PC-3 (cell line): ENCODE data around the gene ZNF45.

Source experiments
- EZH2 ChIP-seq: fragments of 300-600 bp; sonication (generic); IDR thresholded peaks from one replicate; pipeline ENCODE4 v1.6.1; 2017; ENCODE audit warnings: antibody characterized with exemption, mild to moderate bottlenecking, low read length; ENCODE audit not compliant: unreplicated experiment
- EZH2phosphoT487 ChIP-seq: fragments of 300-600 bp; sonication (generic); IDR thresholded peaks from 2 replicates; pipeline ENCODE4 v1.6.1; 2018; ENCODE audit warnings: mild to moderate bottlenecking, antibody characterized with exemption, low read length, borderline replicate concordance
- TF ChIP-seq, protein P1 (sequence below): fragments of 300-600 bp; sonication (generic); conservative IDR thresholded peaks from 2 replicates; pipeline ENCODE4 v1.5.1; 2017; ENCODE audit warnings: antibody characterized with exemption, low read depth, mild to moderate bottlenecking, low read length

DNA sequence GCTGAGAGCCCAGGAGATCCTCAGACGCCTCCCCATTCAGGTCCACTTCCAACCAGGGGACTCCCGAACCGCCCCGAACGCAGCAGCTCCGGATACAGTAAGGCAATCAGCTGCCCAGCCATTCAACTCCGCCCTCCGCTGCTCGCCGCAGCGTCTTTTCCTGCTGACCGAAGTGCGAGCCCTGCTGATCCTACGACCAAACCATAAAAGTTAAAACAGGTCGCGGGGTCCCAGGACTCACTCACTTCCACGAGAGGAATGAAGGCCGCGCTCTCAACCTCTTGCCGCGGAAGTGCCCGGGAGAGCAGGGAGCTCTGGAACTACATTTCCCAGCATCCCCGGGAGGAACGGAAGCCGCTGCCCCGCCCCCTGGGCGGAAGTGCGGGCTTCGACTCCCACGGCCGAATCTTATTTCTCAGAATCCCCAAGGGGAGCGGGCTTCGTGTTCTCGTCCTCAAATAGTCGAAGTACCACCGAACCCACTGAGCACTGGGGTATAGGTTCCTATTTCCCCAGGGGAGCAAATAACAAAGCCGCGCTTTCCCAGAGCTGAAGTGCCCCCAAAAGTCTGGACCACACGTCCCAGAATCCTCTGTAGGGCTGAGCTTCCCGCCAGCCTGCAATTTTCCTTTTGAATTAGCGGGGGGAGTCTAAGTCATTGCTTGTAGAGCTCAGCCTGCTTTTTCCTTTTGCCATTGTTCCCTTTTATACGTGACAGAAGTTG lies at the start of gene ZNF45:
- TF ChIP-seq, protein P1, sequence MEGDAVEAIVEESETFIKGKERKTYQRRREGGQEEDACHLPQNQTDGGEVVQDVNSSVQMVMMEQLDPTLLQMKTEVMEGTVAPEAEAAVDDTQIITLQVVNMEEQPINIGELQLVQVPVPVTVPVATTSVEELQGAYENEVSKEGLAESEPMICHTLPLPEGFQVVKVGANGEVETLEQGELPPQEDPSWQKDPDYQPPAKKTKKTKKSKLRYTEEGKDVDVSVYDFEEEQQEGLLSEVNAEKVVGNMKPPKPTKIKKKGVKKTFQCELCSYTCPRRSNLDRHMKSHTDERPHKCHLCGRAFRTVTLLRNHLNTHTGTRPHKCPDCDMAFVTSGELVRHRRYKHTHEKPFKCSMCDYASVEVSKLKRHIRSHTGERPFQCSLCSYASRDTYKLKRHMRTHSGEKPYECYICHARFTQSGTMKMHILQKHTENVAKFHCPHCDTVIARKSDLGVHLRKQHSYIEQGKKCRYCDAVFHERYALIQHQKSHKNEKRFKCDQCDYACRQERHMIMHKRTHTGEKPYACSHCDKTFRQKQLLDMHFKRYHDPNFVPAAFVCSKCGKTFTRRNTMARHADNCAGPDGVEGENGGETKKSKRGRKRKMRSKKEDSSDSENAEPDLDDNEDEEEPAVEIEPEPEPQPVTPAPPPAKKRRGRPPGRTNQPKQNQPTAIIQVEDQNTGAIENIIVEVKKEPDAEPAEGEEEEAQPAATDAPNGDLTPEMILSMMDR: no peak
- TF ChIP-seq EZH2phosphoT487 (no peak), EZH2 (no peak)
